Cardiac muscle cell (in vitro differentiated cells and primary cell): ENCODE data around the gene AHR. TPM values are rescaled to one million over a fixed set of nuclear protein-coding genes. Genes with fewer than 3 reads are reported as not detected.
A peak's percentile ranks its signal among the peaks of the same experiment; 100 is the strongest.

Experiments used
- DNase-seq, 2 donors: peaks; one replicate each; pipeline versions ENCODE4 v3.0.0 to v3.0.0-alpha.2; 2010 to 2017; ENCODE audit warnings: low read depth in 1 of 2, low spot score in 1 of 2
- H3K27ac ChIP-seq: fragments of 200-600 bp; sonication (generic); 2 replicates; pipeline ENCODE4 v1.5.1; 2016
- H3K27me3 ChIP-seq: fragments of 200-600 bp; sonication (generic); 2 replicates; pipeline ENCODE4 v1.6.0; 2016; ENCODE audit warnings: control low read depth
- H3K36me3 ChIP-seq: fragments of 200-600 bp; sonication (generic); 2 replicates; pipeline ENCODE4 v1.5.1; 2016; ENCODE audit warnings: control low read depth
- H3K4me1 ChIP-seq: fragments of 200-600 bp; sonication (generic); 2 replicates; pipeline ENCODE4 v1.8.1; 2017; ENCODE audit warnings: low read depth, mild to moderate bottlenecking, mixed run types
- H3K4me3 ChIP-seq: fragments of 200-600 bp; sonication (generic); 2 replicates; pipeline ENCODE4 v1.5.1; 2016; ENCODE audit warnings: mild to moderate bottlenecking
- H3K9me3 ChIP-seq: fragments of 200-600 bp; sonication (generic); 2 replicates; pipeline ENCODE4 v1.5.1; 2017; ENCODE audit warnings: low read depth, mild to moderate bottlenecking, control low read depth
- polyA plus RNA-seq: library from polyadenylated mRNA; unstranded; fragments of >200 nt; fragmentation: Nextera tagmentation; extraction: Ambion mirVana; gene quantifications from 2 replicates; pipeline ENCODE4 v1.2.1, GENCODE V29; 2016
- total RNA-seq: library from RNA; depleted of rRNA; stranded (reverse); fragments of >200 nt; gene quantifications from 2 replicates; pipeline ENCODE4 v1.2.3, GENCODE V29; 2016
- TF ChIP-seq, protein P1 (sequence below): IDR thresholded peaks from 2 replicates; pipeline ENCODE4 v1.5.1; 2012; ENCODE audit warnings: low read depth, mild to moderate bottlenecking, low read length

Gene AHR
- total and polyA plus RNA-seq, 2 experiments from 2014 or later = 1.5 to 12.5 TPM

DNA sequence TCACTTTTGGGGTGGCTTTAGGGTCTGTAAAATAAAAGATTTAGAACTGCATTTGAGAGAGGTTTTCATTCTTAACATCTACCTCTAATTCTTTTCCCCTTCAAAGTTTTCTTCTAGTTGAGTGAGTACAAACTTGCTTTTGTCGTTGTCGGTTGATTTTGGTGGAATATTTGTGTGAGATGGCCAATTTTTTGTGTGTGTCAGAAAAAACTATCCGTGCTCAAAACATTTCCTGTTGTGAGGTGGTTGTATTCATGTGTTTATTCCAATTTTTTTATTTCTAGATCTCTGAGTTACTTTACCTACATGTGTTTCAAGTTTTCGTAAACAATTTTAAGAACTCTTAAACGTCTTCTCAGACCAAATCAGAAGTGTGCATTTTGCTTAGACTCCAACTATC is 1.6 kb downstream of the AHR start:
- H3K4me3 ChIP-seq = peak overlapping the region; percentile 85
- no peaks in the 10 kb centered on the region for H3K36me3 ChIP-seq
- H3K4me1 ChIP-seq = peaks cover 4% of the 10 kb centered on the region
- H3K27ac ChIP-seq = no peak overlapping the region
- peaks cover 32% of the 10 kb centered on the region for H3K27me3 ChIP-seq
- H3K9me3 ChIP-seq = no peaks in the 10 kb centered on the region
- no peak for DNase-seq
- TF ChIP-seq, protein P1, sequence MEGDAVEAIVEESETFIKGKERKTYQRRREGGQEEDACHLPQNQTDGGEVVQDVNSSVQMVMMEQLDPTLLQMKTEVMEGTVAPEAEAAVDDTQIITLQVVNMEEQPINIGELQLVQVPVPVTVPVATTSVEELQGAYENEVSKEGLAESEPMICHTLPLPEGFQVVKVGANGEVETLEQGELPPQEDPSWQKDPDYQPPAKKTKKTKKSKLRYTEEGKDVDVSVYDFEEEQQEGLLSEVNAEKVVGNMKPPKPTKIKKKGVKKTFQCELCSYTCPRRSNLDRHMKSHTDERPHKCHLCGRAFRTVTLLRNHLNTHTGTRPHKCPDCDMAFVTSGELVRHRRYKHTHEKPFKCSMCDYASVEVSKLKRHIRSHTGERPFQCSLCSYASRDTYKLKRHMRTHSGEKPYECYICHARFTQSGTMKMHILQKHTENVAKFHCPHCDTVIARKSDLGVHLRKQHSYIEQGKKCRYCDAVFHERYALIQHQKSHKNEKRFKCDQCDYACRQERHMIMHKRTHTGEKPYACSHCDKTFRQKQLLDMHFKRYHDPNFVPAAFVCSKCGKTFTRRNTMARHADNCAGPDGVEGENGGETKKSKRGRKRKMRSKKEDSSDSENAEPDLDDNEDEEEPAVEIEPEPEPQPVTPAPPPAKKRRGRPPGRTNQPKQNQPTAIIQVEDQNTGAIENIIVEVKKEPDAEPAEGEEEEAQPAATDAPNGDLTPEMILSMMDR = no peak

DNA sequence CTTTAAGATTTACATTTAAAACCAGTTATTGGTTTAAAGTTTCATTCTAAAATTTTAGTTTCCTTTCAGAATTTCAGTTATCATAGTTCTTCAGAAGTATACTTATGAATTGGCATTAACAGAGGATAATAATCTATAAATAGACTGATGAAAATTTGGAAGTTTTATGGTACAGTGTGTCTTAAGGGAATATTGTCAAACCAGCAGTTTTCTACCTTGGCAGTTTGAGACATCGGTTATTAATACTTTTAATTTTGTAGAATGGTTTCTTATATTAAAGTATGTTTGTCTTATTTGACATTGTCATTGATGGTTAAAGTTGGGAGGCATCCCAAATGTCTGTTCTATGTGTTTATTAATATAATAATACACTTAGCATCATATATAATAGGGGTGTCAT is 2.0 kb downstream of the AHR start:
- peak overlapping the region; percentile 85 for H3K4me3 ChIP-seq
- no peaks in the 10 kb centered on the region for H3K36me3 ChIP-seq
- H3K9me3 ChIP-seq = no peaks in the 10 kb centered on the region
- H3K27me3 ChIP-seq = peaks cover 32% of the 10 kb centered on the region
- TF ChIP-seq, protein P1 = no peak
- no peak for DNase-seq
- peaks cover 4% of the 10 kb centered on the region for H3K4me1 ChIP-seq
- H3K27ac ChIP-seq = no peak overlapping the region

DNA sequence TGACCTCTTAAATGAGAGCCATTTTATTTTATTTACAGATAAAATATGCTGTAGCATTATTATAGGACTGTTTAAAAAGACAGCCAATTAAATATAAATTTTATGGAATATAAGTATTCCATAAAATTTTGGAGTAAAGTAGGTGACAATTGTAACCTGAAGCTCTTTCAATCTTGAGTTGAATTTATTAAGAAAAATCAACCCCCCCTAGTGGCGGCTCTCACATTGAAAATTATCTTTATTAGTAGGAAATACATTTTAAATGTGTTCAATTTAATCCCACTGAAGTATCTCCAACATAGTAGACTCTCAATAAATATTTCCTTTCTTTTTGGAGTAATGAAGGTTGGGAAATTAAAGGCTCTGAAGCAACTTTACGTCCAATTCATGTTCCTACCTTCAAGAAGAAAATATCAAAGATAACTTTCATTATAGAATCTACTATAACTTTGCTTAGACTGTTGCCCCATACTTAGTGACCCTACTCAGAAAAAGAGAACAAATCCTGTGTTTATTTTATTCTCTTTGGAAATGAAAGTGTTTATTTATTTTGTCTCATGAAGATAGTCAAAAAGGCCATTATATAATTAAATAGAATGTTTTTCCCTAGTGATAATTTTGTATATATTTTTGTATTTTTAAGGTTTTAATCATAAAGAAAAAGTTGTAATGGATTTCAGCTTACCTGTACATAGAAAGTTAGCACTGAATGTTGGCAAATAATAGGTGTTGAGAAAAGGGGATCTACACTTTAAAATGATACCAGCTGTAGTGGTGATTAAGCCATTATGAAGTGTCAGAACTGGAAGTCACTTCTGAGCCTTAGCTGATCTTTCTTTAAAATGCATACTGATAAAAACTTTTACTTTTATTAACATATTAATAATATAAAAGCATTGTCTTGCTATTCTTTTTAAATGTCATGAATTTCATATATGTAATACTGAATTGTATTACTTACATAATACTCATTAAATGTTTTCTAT is 3.3 kb downstream of the AHR start:
- TF ChIP-seq, protein P1 = peak; percentile 54
- Histone ChIP-seq H3K4me3 (no peak overlapping the region), H3K9me3 (no peaks in the 10 kb centered on the region), H3K27ac (no peak overlapping the region), H3K4me1 (peaks cover 4% of the 10 kb centered on the region), H3K27me3 (peaks cover 25% of the 10 kb centered on the region), H3K36me3 (no peaks in the 10 kb centered on the region)
- DNase-seq = peak; percentile 62 to 64

DNA sequence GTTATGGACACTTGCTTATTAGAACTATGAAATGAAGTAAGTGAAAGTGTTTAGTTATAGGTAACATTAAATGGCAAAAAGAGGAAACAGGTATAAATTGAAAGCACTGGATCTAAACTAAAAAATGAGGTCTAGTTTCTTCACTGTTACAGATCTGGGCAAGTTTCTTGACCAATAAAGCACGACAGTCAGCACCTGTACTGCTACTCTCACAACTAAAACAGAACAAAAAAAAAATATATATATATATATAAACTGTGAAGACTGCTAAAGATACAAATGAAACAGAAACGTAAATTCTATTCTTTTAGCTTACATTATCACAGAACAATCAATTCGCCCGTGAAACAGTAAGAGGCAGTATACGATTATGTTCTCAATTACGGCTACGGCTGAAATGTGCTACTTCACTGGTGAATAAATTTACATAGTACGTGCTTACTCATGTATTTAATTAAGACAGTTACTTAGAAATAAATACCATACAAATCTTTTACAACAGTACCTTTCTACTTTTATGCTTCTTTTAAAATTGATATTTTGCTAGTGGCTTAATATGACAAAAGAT is 4.2 kb downstream of the AHR start:
- H3K27ac ChIP-seq = no peak overlapping the region
- H3K4me3 ChIP-seq = no peak overlapping the region

DNA sequence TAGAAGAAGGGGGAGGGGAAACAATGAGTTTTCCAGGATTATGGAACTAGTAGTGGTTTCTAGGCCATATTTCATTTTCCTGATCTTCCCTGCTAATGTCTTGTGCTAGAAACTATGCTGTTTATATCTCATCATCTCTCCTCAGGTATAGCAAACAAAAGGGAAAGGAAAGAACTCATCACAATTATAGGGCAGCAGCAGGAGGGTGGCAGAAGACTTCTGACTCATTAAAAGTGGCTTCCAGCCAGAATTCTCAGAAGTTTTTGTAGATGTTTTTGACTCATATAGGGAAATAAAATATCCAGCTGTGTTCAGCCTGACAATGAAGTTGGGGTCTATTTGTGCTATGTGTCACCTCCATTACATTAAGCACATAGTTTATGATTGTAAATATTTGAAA is 6.5 kb downstream of the AHR start:
- no peak overlapping the region for H3K4me3 ChIP-seq
- peaks cover 9% of the 10 kb centered on the region for H3K27me3 ChIP-seq
- no peaks in the 10 kb centered on the region for H3K9me3 ChIP-seq
- H3K4me1 ChIP-seq = peaks cover 4% of the 10 kb centered on the region
- TF ChIP-seq, protein P1 = no peak
- H3K36me3 ChIP-seq = no peaks in the 10 kb centered on the region
- no peak overlapping the region for H3K27ac ChIP-seq
- DNase-seq = peak in 1 of 2 donors; percentile 84

More for the DNA sequence above, 4.2 kb downstream of the AHR start:
- H3K27me3 ChIP-seq = peaks cover 23% of the 10 kb centered on the region
- H3K36me3 ChIP-seq = no peaks in the 10 kb centered on the region
- TF ChIP-seq, protein P1 = peak; percentile 7
- no peaks in the 10 kb centered on the region for H3K9me3 ChIP-seq
- peak in 1 of 2 donors; percentile 47 for DNase-seq
- peaks cover 4% of the 10 kb centered on the region for H3K4me1 ChIP-seq
